ENCODE data around the gene LINGO1.

The LINGO1 gene

DNA sequence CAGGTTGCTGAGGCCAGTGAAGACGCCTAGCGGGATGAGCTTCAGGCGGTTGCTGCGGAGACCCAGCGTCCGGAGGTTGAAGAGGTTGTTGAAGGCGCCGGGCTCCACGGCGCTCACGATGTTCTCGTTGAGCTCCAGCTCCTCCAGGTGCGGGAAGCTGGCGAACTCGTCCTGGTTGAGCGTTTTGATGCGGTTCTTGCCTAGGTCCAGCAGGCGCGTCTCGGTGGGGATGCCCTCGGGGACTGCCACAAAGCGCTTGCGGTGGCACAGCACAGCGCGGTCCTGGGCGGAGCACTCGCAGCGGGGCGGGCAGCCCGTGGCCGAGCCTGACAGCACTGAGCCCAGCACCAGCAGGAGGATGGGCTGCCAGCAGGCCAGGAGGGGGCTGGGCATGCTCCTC is 17.2 kb downstream of the LINGO1 start:
- no peak for DNase-seq (ENCODE audit: low spot score)

DNA sequence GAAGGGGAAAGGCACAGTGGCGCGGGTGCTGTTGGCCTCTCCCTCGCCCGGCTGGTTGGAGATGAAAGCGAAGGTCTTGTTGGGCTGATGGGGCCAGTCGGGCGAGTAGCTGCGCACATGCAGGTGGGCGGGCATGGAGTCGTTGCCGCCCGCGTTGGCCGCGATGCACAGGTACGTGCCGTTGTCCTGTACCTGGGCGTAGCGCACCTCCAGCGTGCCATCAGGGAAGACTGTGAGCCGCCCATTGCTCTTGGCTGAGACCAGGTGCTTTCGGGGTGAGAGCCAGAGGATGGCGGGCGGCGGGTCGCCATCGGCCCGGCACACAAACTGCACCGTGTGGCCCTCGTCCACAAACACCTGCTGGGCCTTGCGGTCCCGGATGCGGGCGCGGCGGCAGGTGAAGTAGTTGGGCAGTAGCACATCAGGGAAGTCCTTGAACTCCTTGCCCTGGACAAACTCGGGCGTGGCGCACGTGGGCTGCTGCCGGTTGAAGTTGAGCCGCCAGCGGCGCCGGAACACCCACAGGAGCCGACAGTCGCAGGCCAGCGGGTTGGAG is 18.4 kb downstream of the LINGO1 start:
- no peak for DNase-seq (ENCODE audit: low spot score)

DNA sequence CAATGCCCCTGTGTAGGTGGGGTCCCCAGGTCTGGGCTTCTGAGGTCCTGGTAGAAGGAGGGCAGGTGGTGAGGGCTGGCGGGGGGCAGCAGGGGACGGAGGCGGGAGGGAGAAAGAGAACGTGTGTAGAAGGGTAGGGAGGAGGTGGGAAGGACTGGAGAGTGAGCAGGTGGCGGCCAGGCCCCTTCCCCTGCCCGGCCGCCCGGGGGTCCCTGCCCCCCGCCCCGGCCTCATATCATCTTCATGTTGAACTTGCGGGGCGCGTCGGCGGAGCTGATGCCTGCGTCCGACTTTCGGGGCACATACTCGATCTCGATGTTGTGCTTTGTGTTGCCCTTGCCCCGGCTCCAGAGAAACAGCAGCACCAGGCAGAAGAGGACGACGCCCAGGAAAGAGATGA is 18.9 kb downstream of the LINGO1 start:
- DNase-seq (ENCODE audit: low spot score): no peak

DNA sequence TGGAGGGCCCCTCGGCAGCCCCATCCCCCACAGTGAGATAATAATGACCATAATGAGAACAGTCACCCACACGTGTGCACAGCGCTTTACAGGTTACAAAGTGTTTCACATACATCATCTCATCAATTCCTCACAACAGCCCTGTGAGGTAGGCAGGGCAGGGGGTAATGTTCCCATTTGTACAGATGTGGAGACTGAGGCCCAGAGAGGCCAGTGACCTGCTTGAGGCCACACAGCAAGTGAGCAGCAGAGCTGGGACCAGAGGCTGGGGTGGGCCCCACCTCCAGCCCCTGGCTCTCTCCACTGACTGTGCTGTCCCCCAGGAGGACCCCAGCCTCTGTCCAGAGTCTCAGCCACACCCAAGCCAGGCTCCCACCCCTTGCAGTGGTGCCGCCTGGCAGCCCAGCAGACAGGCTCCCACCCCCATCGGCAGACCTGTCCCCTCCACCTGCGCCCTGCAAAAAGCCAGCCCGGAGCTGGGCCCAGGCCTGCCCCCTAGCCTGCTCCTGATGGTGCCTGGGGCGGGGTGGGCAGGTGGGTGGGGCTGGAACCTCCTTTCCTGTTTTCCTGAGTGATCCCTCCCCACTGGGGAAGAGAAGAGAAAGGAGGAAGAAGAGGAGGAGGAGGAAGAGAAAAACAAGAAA is 19.6 kb downstream of the LINGO1 start:
- no peak for DNase-seq (ENCODE audit: low spot score)

- DNase-seq (ENCODE audit: low spot score): peak; percentile 59
These were observed 20.9 kb downstream of the LINGO1 start for GRCh38 chr15:77611767-77612166.

DNA sequence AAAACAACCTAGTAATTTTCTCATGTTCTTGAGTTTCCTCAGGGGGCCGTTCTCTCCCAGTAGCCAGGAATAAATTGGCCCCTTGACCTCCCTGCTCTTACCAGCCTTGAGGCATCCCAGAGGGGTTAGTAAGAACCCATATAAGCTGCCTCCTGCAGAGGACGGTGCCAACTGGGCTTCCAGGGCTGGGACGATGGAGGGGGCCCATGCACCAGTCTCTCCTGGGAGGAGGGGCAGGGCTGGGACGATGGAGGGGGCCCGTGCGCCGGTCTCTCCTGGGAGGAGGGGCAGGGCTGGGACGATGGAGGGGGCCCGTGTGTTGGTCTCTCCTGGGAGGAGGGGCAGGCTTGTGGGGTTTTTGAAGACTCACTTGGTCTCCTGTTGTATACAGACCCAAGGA is 22.0 kb downstream of the LINGO1 start:
- DNase-seq (ENCODE audit: low spot score): no peak

DNA sequence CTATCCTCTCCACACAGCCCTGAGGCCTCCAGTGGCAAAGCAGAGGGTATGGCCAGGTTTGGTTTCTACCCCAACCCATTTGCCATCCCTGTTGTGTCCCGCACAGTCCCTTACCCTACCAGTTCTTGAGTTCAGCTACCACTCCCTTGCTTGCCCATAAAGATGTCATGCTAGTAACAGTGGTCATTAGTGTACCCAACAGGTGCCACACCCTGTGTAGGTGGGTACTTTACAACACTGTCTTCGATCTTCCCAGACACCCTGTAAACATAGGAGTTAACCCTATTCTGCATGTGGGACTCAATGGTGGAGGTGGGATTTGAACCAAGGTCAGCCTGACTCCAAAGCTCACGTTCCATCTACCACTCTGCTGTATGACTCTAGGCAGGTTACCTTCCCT is 23.2 kb downstream of the LINGO1 start:
- no peak for DNase-seq (ENCODE audit: low spot score)

DNA sequence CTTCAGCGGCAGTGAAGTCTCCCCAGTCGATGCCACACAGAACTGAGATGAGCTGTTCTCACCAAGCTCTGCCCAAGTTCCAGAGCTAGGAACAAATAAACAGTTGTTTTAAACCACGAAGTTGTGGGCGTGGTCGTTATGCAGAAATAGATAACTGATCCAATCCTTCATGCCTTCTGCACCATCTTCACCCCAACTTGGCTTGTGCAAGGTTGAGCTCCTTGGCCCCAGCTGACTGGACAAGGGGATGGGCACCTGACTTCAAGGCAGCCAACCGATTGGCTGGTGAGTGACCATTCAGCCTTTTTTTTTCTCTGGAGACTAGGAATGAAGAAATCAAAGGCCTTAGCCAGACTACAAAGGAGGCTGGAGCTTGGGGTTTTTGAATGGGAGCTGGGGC is 23.9 kb downstream of the LINGO1 start:
- no peak for DNase-seq (ENCODE audit: low spot score)

GRCh38 chr15:77607894-77608261 is 24.8 kb downstream of the LINGO1 start:
- peak; percentile 62 for DNase-seq (ENCODE audit: low spot score)

- no peak for DNase-seq (ENCODE audit: low spot score)
These were observed 25.4 kb downstream of the LINGO1 start for GRCh38 chr15:77607111-77607893.

DNA sequence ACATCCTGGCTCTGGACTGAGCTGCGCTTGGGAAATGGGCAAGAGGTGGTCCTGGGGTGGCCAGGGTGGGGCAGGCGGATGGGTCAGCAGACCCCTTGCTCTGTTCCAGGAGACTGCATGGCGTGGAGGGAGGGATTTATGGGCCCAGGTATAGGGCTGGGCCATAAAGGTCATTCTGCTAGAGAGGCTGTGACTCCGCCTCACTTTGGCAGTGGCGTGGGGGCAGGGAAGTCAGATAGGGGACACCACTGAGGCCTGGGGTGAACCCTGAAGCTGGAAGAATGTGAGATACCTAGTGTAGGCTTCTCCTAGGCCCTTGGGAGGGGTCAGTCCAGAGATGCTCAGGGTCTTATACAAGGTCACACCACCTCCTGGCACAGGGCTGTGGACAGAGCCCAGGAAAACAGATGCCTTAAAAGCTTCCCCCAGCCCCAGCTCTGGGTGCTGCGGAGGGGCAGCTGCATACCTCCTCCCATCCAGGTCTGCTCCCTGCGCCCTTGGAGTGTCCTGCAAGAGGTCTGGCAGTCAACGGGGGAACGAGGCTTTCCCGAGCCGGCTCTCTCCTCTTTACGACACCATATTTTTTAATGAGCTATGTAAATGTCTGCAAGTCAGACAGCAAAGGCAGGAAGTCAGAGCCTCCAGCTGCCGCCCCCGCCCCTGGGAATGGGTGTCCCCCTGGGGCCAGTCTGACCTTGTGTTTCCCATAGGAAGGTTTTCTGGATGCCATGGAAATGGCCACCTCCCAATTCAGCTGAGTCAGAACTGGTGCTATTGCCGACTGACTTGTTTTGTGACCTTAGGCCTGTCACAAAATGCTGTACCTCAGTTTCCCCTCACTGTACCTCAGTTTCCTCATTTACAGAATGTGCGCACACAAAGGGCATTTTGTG is 26.3 kb downstream of the LINGO1 start:
- no peak for DNase-seq (ENCODE audit: low spot score)

DNA sequence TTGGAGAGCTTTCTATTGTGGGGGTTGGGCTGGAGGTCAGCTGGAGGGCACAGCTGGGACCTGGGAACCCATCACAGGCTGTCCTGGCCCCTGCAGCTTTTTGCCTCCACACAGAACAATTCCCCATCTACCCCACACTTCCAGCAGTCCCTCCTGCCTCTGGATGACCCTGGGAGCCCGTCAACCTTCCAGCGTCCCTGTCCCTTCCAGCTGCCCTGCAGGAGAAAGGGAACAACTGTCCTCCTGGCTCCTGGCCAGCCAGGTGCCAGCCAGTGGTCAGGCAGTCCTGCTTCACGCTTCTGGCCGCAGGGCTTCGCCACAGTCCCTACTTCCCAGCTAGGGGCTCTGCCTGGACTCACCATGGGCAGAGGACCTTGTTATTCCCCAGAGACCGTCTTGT is 27.2 kb downstream of the LINGO1 start:
- DNase-seq (ENCODE audit: low spot score): no peak

GRCh38 chr15:77604973-77605372 is 27.7 kb downstream of the LINGO1 start:
- DNase-seq (ENCODE audit: low spot score): no peak

- DNase-seq (ENCODE audit: low spot score): no peak
These were observed 28.9 kb downstream of the LINGO1 start for GRCh38 chr15:77603611-77604336.

DNA sequence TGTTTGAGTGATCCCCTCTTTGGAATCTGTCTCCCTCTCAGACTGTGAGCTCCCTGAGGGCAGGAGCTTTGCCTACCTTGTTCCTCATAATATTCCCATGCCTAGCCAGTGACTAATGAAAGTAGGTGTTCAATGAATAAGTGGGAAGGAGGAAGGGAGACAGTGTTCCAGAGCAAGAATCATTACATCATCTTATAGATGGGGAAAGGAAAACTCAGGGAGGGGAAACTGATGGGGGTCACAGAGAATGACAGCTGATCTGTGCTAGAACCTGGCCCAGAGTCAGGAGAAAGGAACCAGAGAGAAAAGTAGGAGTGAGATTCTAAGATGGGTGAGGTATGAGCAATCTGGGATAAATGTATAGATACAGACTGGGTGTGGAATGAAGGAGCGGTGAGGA is 29.9 kb downstream of the LINGO1 start:
- no peak for DNase-seq (ENCODE audit: low spot score)

DNA sequence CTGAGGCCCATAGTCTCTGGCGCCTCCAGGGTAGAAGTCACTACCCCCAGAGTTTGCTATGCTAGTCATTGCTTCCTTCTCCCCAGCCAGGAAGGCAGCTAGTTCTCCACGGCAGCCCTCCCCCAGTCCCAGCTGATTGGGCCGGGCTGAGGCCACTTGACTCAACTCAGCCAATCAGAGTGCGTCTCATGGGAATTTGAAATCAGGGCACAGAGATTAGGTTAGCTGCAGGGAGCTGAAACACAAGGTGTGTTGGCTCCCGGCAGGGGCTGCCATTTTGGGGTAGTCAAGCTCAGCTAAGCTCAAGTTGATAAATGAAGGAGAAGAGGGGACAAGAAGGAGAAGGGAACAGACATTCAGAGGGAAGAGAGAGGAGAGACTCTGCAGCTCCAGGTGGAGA is 32.8 kb downstream of the LINGO1 start:
- DNase-seq (ENCODE audit: low spot score): peak; percentile 73

DNA sequence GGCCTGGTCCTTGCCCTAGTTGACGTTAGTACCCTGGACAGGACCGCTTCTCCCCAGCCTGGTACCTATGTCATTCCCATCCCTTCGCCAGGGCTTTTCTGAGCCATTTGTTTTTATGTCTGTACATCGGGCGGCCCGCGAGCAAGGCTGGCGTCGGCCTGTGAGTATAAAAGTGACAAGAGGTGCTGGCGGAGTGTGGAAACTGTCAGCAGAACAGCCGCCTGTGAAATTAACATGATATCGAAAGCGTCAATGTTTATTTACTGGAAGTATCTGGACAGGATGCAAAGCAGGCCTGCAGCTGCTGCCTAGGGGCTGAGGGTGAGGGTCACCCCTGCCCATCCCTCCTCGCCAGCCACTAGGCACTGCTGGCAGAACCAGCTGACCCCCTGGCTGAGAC is 33.4 kb downstream of the LINGO1 start:
- DNase-seq (ENCODE audit: low spot score): no peak

- DNase-seq (ENCODE audit: low spot score): no peak
These were observed 34.1 kb downstream of the LINGO1 start for GRCh38 chr15:77598644-77599043.

DNA sequence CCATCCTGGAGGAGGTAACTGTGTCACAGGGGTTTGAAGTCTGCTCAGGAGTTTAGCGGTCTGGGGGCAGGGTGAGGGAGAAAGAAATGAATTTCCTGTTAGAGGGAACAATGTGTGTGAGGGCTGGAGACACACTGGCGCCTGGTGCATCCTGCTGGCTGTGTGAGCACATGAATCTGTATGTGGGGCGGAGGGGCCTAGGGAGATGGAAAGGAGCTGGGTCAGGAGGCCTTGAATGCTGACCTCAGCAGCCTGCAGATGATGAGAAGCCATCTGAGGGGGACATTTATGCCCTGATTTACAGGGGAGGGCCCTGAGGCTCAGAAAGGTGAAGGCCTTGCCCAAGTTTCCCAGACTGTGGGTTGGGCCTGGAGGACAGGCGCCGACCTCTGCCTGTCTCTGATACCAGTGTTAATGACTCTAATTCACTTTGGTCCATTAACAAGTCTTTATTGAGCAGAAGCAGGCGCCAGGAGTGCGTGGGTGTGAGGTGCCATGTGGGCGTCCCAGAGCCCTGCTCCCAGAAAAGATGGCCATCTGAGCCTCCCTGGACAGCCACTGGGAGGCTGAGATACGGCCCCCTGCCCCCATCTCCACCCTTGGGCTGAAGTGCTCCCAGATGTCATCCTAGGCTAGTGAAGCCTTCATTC is 34.8 kb downstream of the LINGO1 start:
- DNase-seq (ENCODE audit: low spot score): no peak

DNA sequence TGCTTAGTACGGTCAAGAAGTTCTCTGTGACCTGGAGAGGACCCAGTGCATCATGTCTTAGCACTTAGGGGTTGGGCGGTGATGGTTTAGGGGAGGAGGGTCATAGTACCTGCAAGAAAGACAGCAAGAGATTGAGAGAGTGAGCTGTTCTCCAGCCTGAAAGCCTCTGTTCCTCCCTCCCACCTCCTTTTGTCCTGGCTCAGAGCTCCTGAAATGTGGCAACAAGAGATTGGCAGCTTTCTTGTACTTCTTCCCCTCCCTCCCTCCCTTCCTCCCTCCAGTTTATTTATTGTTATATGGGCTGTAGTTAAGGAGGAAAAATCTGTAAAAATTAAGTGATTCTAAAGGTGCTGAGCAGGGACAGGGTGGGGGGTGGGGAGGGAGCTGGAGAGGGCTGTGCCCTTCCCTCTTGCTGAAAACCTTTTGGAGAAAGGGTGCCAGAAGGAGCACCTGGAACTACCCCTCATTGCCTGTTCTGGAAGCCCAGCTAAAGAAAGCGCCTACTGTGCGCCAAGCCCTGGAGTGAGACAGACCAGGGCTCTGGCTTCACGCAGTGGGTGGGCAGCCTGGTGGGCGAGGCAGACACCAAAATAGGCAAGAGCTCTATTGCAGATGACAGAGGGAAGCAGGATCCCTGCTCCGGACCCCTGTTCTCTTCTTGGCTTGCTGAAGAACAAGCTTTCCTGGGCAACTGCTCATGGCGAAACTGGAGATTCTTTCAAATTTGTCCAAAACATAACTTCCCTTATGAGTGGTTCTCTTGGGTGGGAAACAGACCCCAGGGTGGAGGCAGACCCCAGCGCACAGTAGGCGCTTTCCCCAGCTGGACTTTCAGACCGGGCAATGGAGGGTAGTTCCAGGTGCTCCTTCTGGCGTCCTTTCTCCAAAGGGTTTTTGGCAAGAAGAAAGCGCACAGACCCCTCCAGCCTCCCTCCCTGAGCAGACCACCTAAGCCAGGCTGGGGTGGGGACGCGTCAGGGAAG is 35.6 kb downstream of the LINGO1 start:
- DNase-seq (ENCODE audit: low spot score): no peak

Measured in Ammon's horn (tissue), 1 donor.